Astrocyte (in vitro differentiated cells and primary cell): Measurements from ENCODE around the gene DNAL1. TPM values are rescaled to one million over a fixed set of nuclear protein-coding genes. Genes with fewer than 3 reads are reported as not detected.
"Not testable (repeated sequence)": the region's sequence is repeated elsewhere in the genome, so short reads cannot be mapped to it uniquely, and the experiment has no call there.

ENCODE experiments used
- DNase-seq: peaks from one replicate; pipeline ENCODE4 v3.0.0-alpha.2; 2010; ENCODE audit warnings: low read depth
- FAIRE-seq: peaks from 2 replicates; lab custom pipeline; 2011; peaks lifted over from hg19 to GRCh38; lab: Jason Lieb, UNC
- H2AFZ ChIP-seq: 2 replicates; pipeline ENCODE4 v1.6.0; 2012; ENCODE audit warnings: low read depth, low read length, inconsistent platforms
- H3K27ac ChIP-seq: 2 replicates; pipeline ENCODE4 v1.5.1; 2011; ENCODE audit warnings: low read depth, low read length, inconsistent platforms
- H3K27me3 ChIP-seq: 2 replicates; pipeline ENCODE4 v1.6.0; 2011; ENCODE audit warnings: low read length, inconsistent platforms; ENCODE audit not compliant: insufficient read depth
- H3K36me3 ChIP-seq: 2 replicates; pipeline ENCODE4 v1.5.1; 2011; ENCODE audit warnings: low read length, inconsistent platforms; ENCODE audit not compliant: insufficient read depth
- H3K4me1 ChIP-seq: 2 replicates; pipeline ENCODE4 v1.5.1; 2011; ENCODE audit warnings: low read length, inconsistent platforms; ENCODE audit not compliant: insufficient read depth
- H3K4me2 ChIP-seq: 2 replicates; pipeline ENCODE4 v1.6.0; 2012; ENCODE audit warnings: low read length, inconsistent platforms
- H3K4me3 ChIP-seq: 2 replicates; pipeline ENCODE4 v1.5.1; 2011; ENCODE audit warnings: low read depth, mild to moderate bottlenecking, low read length, inconsistent platforms; ENCODE audit not compliant: insufficient read depth
- H3K79me2 ChIP-seq: 2 replicates; pipeline ENCODE4 v1.6.0; 2012; ENCODE audit warnings: mild to moderate bottlenecking, low read length, inconsistent platforms; ENCODE audit not compliant: insufficient read depth
- H3K9ac ChIP-seq: 2 replicates; pipeline ENCODE4 v1.6.0; 2012; ENCODE audit warnings: mild to moderate bottlenecking, low read length, inconsistent platforms
- H3K9me3 ChIP-seq: 2 replicates; pipeline ENCODE4 v1.5.1; 2012; ENCODE audit warnings: low read depth, mild to moderate bottlenecking, low read length, inconsistent platforms; ENCODE audit not compliant: insufficient read depth
- H4K20me1 ChIP-seq: 2 replicates; pipeline ENCODE4 v1.6.0; 2012; ENCODE audit warnings: low read length, inconsistent platforms; ENCODE audit not compliant: insufficient read depth
- H3K27ac Mint-ChIP-seq: one replicate; pipeline ENCODE4 v1.8.0; 2021; ENCODE audit warnings: mild to moderate bottlenecking, mixed read lengths; ENCODE audit not compliant: unreplicated experiment
- H3K27me3 Mint-ChIP-seq: one replicate; pipeline ENCODE4 v1.8.0; 2021; ENCODE audit warnings: low read depth, mixed read lengths; ENCODE audit not compliant: unreplicated experiment
- H3K36me3 Mint-ChIP-seq: one replicate; pipeline ENCODE4 v1.8.0; 2021; ENCODE audit warnings: low read depth, mixed read lengths; ENCODE audit not compliant: unreplicated experiment
- H3K4me1 Mint-ChIP-seq: one replicate; pipeline ENCODE4 v1.8.0; 2021; ENCODE audit warnings: low read depth, mixed read lengths; ENCODE audit not compliant: unreplicated experiment
- H3K4me3 Mint-ChIP-seq: one replicate; pipeline ENCODE4 v1.8.0; 2021; ENCODE audit warnings: mild to moderate bottlenecking, moderate library complexity, mixed read lengths; ENCODE audit not compliant: unreplicated experiment
- H3K9me3 Mint-ChIP-seq: one replicate; pipeline ENCODE4 v1.8.0; 2021; ENCODE audit warnings: mild to moderate bottlenecking, mixed read lengths; ENCODE audit not compliant: unreplicated experiment
- CTCF ChIP-seq: IDR thresholded peaks from 2 replicates; pipeline ENCODE4 v1.5.1; 2011; ENCODE audit warnings: low read depth, mild to moderate bottlenecking, inconsistent platforms, low read length, moderate library complexity; ENCODE audit not compliant: insufficient read depth
- EZH2 ChIP-seq: IDR thresholded peaks from 2 replicates; pipeline ENCODE4 v1.6.1; 2012; ENCODE audit warnings: mild to moderate bottlenecking, low read length, inconsistent platforms; ENCODE audit not compliant: insufficient read depth
- total RNA-seq: library from RNA; stranded (reverse); gene quantifications from 2 replicates; pipeline ENCODE4 v1.2.1, GENCODE V29; 2021

DNAL1 gene
- total RNA-seq, 1 donor from 2014 or later, result 24.9 TPM

GRCh38 chr14:73651005-73651404 is 6.2 kb downstream of the DNAL1 start:
- DNase-seq, result no peak
- H3K9me3 ChIP-seq, result no peaks in the 10 kb centered on the region
- H3K4me2 ChIP-seq, result no peak overlapping the region
- no peaks in the 10 kb centered on the region for H3K4me1 ChIP-seq
- Mint-ChIP-seq H3K27me3 (no peaks in the 10 kb centered on the region), H3K36me3 (peaks cover 6% of the 10 kb centered on the region), H3K4me1 (peaks cover under 1% of the 10 kb centered on the region), H3K4me3 (no peak overlapping the region), H3K27ac (no peak overlapping the region), H3K9me3 (no peaks in the 10 kb centered on the region)
- no peak overlapping the region for H3K4me3 ChIP-seq
- H3K9ac ChIP-seq, result no peak overlapping the region
- TF ChIP-seq EZH2 (no peak), CTCF (no peak)
- H4K20me1 ChIP-seq, result no peaks in the 10 kb centered on the region
- FAIRE-seq, result no peak
- no peak overlapping the region for H3K27ac ChIP-seq
- H3K36me3 ChIP-seq, result peaks cover 14% of the 10 kb centered on the region
- H2AFZ ChIP-seq, result no peak overlapping the region
- H3K79me2 ChIP-seq, result peaks cover 31% of the 10 kb centered on the region
- no peaks in the 10 kb centered on the region for H3K27me3 ChIP-seq

- Histone ChIP-seq H3K9ac (no peak overlapping the region), H3K79me2 (peaks cover 11% of the 10 kb centered on the region), H3K9me3 (no peaks in the 10 kb centered on the region), H3K4me2 (no peak overlapping the region), H4K20me1 (no peaks in the 10 kb centered on the region), H3K27ac (no peak overlapping the region), H3K27me3 (no peaks in the 10 kb centered on the region), H3K36me3 (peaks cover 22% of the 10 kb centered on the region), H3K4me1 (no peaks in the 10 kb centered on the region), H3K4me3 (no peak overlapping the region), H2AFZ (no peak overlapping the region)
- no peak for TF ChIP-seq CTCF
- no peak for TF ChIP-seq EZH2
- Mint-ChIP-seq H3K27me3 (no peaks in the 10 kb centered on the region), H3K27ac (no peak overlapping the region), H3K4me1 (no peaks in the 10 kb centered on the region), H3K36me3 (peaks cover 8% of the 10 kb centered on the region), H3K9me3 (no peaks in the 10 kb centered on the region), H3K4me3 (no peak overlapping the region)
- FAIRE-seq (no peak), DNase-seq (no peak)
These were observed 11.1 kb downstream of the DNAL1 start for GRCh38 chr14:73655851-73656250.

- not testable (repeated sequence) for FAIRE-seq, H3K27ac ChIP-seq, H3K9ac ChIP-seq, H3K27ac Mint-ChIP-seq, H3K36me3 Mint-ChIP-seq, H3K79me2 ChIP-seq, H3K9me3 ChIP-seq, H3K4me3 Mint-ChIP-seq, H2AFZ ChIP-seq, H3K27me3 ChIP-seq, H3K9me3 Mint-ChIP-seq, DNase-seq, H3K4me3 ChIP-seq, H4K20me1 ChIP-seq, H3K4me2 ChIP-seq, H3K36me3 ChIP-seq, H3K27me3 Mint-ChIP-seq
- H3K4me1 ChIP-seq, result peaks cover 11% of the 10 kb centered on the region
- peaks cover 20% of the 10 kb centered on the region for H3K4me1 Mint-ChIP-seq
These were observed 14.4 kb downstream of the DNAL1 start for GRCh38 chr14:73659202-73659601.
